ENCODE data around the gene SYNC.

The SYNC gene

GRCh38 chr1:32702599-32703478 lies at the start of gene SYNC:
TSS of gene SYNC (minus strand) at chr1:32702770. CDS start at chr1:32702660, 110 bp downstream.
- DNase-seq = peak in 12 of 56 donors; percentile 14 to 87 (median 46)

GRCh38 chr1:32749771-32750170 lies 47.2 kb upstream of the SYNC start:
- no peak for DNase-seq

- no peak for DNase-seq
Measured at GRCh38 chr1:32749332-32749731, 46.8 kb upstream of the SYNC start.

DNA sequence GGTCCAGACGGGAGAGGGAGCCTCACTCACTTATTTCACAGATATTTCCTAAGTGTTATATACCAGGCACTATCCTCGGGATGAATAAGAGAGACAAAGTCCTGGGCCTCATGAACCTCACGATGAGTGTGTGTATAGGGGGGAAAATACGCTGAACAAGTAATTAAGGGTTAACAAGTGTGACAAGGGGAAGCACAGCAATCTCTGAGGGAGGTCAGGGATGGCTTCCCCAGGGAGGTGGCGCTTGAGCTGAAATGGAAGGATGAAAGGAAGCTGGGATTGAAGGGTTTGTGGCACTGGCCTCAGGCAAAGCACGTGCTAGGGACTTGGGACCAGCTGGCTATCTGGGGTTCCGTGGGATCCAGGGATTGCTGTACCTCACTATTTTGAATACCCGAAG lies 46.4 kb upstream of the SYNC start:
- no peak for DNase-seq

DNA sequence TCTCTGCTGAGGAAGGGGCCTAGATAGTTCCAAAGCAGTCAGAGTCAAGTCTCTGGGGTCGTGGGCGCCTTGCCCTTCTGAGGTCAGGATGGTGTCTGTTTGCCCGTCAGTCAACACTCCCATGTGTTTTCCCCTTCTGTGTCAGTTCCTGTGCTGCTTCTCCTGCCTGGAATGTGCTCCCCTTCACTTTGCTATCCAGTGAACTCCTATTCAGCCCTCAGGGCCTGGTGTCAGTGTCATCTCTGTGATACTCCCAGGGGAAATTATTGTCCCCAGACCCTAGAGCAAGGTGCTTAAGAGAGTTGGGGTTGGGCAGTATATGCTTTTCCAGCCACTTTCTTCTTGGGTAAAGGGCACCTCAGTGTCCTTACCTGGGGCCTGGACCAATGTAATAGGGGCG lies 45.8 kb upstream of the SYNC start:
- DNase-seq = no peak

DNA sequence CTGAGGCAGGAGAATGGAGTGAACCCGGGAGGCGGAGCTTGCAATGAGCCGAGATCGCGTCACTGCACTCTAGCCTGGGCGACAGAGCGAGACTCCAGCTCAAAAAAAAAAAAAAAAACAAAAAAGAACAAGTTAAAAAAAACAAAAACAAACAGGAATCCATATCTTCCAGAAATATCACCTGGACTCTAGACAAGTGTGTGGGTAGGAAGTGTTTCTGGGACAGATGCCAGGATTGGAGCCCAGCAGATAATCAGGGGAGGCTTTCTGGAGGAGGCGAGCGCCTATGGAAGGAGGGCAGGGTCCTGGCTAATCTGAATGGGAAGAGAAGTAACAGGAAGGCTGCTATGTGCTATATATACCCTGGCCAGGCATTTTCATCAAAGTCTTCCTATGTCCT lies 43.6 kb upstream of the SYNC start:
- DNase-seq = no peak

DNA sequence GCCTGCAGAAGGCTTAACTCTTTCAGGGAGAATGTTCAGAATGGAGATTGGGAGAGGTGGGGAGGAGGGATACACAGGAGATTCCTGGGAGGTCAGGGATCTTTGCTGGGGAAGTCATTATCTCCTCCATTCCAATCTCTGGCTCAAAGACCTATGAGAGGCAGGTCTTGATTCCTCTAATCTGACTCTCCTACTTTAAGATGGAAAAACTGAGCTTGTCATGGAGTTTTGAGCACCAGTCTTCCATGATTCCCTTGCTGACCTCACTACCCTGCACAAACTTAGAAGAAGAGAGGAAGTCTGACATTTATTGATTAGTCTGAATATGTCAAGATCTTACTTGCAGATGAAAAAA lies 41.5 kb upstream of the SYNC start:
- DNase-seq = no peak

DNA sequence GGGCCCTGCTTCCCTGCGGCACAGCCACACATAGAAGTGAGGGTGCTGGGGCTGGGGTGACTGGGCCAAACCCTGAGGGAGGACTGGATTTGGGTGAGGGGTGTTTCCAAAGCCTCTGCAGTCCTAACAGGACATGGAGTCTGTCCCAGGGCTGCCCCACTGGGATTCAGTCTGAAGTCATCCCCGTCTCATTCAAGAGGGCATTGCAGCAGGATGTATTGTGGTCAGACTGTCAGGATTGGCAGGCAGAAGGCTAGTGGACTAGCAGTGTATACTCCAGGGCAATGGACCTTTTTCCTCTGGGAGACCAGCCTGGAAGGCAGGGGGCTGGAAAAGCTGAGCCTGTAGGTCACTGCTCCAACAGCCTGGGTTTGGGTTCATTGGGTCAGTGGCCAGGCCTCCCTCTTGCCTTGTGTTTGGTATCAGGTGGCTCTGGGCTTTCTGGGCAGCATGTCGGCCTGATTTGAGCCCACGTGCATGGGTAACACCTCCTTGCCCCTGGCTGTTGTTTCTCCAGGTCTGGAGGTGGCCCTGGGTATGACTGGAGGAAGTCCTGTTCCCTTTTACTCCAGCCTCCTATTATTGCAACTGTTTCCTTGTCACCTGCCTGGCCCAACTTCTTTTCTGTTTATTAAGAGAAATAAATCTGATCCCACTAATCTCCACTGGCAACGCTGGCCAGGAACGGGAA lies 41.0 kb upstream of the SYNC start:
- DNase-seq = no peak

DNA sequence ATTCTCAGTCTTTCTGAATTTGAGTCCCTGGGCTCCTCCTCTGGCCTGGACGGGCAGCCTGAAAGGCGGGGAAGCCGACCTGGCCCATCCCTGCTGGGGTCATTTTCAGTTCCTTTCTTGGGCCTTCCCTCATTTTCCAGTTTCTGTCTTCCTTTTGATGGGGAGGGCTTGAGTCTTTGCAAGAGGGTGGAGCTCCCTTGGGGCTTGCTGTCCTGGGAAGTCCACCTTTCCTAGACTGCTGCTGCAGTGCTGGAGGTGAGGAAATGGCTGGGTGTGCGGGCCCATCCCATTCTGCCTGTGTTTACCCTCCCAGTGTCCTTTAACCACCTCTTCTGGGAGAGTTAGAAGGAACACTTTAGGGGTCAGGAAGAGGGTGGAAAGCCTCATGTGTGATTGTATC lies 40.4 kb upstream of the SYNC start:
- DNase-seq = peak in 1 of 56 donors; percentile 12

- DNase-seq = no peak
Measured at GRCh38 chr1:32742199-32742947, 39.8 kb upstream of the SYNC start.

- peak in 1 of 56 donors; percentile 20 for DNase-seq
Measured at GRCh38 chr1:32741413-32742198, 39.0 kb upstream of the SYNC start.

- no peak for DNase-seq
Measured at GRCh38 chr1:32741059-32741412, 38.5 kb upstream of the SYNC start.

- DNase-seq = no peak
Measured at GRCh38 chr1:32736812-32737791, 34.5 kb upstream of the SYNC start.

GRCh38 chr1:32733582-32734321 lies 31.2 kb upstream of the SYNC start:
- DNase-seq = no peak

GRCh38 chr1:32729254-32730046 lies 26.9 kb upstream of the SYNC start:
- no peak for DNase-seq

- DNase-seq = no peak
Measured at GRCh38 chr1:32728413-32729077, 26.0 kb upstream of the SYNC start.

DNA sequence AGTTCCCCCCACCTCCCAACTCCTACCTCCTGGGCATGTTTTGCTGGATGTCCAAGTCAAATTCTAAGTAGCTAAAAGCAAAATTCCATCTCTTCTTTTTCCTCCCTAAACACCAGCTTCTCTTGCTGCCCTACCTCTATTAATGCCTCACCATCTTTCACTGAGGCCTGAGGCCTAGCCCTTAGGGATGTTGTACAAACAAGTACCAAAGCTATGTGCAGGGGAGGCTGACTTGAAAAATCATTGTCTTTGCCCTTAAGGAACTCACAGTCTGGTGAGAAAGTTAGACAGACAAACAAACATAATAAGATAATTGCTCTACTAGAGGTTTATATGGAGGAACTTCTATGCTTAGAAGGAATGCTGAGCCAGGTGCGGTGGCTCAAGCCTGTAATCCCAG lies 25.3 kb upstream of the SYNC start:
- no peak for DNase-seq

GRCh38 chr1:32725615-32725982 lies 23.0 kb upstream of the SYNC start:
- no peak for DNase-seq
